GM12875 (cell line): ENCODE results near the gene EXOG.

ENCODE experiments used
- H3K4me3 ChIP-seq: one replicate; pipeline ENCODE4 v1.5.1; 2011; ENCODE audit warnings: low read depth, low read length, control low read depth
- TF ChIP-seq, protein P1 (sequence below): IDR thresholded peaks from 2 replicates; pipeline ENCODE4 v1.5.1; 2011; ENCODE audit warnings: low read depth, mild to moderate bottlenecking, control low read depth, inconsistent platforms, low read length, moderate library complexity, borderline replicate concordance; ENCODE audit not compliant: insufficient read depth

EXOG gene, protein sequence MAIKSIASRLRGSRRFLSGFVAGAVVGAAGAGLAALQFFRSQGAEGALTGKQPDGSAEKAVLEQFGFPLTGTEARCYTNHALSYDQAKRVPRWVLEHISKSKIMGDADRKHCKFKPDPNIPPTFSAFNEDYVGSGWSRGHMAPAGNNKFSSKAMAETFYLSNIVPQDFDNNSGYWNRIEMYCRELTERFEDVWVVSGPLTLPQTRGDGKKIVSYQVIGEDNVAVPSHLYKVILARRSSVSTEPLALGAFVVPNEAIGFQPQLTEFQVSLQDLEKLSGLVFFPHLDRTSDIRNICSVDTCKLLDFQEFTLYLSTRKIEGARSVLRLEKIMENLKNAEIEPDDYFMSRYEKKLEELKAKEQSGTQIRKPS

DNA sequence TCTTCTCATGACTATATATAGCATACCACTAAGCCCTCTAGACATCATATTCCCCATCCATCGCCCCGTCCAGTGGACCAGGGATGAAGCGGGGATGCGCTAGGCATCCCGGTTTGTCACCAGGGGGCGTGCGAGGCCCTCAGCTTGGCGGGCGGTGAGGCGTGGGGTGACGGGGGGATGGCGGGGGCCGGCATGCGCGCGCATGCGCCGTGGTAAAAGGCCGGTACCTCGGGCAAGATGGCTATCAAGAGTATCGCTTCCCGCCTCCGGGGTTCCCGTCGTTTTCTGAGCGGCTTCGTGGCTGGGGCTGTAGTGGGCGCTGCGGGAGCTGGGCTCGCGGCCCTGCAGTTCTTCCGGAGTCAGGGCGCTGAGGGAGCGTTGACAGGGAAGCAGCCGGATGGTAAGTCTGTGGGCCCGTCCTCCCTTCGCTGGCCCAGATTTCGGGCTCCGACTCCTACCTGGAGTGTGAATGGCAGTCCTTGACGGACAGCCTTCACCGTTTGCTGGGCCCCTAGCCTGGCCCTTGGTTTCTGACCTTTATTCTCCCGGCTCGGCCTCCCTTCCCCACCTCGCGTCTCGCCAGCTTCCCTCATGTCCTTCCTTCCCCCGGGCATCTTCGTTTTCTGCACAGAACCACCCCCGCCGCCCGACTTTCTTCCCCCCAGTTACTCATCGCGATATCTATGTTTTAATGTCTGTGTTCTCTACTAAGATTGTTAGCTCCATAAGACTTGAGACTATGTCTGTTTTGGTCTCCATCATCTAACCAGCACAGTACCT, at the start of gene EXOG:
TSS of gene EXOG (plus strand) at position 210 of the 780 bp plus-strand sequence. CDS start at position 238, 28 bp downstream.
- peak within 1 kb of the TSS; percentile 88 for H3K4me3 ChIP-seq
- TF ChIP-seq, protein P1, sequence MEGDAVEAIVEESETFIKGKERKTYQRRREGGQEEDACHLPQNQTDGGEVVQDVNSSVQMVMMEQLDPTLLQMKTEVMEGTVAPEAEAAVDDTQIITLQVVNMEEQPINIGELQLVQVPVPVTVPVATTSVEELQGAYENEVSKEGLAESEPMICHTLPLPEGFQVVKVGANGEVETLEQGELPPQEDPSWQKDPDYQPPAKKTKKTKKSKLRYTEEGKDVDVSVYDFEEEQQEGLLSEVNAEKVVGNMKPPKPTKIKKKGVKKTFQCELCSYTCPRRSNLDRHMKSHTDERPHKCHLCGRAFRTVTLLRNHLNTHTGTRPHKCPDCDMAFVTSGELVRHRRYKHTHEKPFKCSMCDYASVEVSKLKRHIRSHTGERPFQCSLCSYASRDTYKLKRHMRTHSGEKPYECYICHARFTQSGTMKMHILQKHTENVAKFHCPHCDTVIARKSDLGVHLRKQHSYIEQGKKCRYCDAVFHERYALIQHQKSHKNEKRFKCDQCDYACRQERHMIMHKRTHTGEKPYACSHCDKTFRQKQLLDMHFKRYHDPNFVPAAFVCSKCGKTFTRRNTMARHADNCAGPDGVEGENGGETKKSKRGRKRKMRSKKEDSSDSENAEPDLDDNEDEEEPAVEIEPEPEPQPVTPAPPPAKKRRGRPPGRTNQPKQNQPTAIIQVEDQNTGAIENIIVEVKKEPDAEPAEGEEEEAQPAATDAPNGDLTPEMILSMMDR, result peak; percentile 93

DNA sequence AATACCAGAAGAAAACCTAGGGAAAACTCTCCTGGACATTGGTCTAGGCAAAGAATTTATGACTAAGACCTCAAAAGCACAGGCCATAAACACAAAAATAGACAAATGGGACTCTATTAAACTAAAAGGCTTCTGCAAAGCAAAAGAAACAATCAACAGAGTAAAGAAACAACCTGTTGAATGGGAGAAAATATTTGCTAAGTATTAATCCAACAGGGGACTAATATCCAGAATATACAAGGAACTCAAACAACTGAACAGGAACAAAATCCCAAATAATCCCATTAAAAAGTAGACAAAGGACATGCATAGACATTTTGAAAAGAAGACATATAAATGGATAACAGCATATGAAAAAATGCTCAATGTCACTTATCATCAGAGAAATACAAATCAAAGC, 49.3 kb upstream of the EXOG start:
- TF ChIP-seq, protein P1, result no peak

DNA sequence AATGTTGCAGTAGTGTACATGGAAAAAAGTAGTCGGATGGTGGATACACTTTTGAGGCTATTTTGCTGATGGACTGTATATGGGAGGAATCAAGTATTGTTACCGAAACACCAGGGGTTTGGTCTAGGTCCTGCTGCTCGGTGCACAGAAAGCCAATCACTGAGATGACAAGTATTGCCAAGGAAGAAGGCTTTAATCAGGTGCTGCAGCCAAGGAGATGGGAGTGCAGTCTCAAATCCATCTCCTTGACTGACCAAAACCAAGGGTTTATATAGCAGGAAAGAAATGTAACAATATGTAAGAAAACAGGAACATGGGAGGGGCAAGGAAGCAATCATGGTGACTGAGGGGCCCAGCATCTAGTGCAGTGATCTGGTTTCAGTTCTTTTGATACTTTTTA, 45.3 kb upstream of the EXOG start:
- H3K4me3 ChIP-seq, result no peak overlapping the region
- TF ChIP-seq, protein P1, result no peak

More for the DNA sequence above, 49.3 kb upstream of the EXOG start:
- H3K4me3 ChIP-seq, result no peak overlapping the region

DNA sequence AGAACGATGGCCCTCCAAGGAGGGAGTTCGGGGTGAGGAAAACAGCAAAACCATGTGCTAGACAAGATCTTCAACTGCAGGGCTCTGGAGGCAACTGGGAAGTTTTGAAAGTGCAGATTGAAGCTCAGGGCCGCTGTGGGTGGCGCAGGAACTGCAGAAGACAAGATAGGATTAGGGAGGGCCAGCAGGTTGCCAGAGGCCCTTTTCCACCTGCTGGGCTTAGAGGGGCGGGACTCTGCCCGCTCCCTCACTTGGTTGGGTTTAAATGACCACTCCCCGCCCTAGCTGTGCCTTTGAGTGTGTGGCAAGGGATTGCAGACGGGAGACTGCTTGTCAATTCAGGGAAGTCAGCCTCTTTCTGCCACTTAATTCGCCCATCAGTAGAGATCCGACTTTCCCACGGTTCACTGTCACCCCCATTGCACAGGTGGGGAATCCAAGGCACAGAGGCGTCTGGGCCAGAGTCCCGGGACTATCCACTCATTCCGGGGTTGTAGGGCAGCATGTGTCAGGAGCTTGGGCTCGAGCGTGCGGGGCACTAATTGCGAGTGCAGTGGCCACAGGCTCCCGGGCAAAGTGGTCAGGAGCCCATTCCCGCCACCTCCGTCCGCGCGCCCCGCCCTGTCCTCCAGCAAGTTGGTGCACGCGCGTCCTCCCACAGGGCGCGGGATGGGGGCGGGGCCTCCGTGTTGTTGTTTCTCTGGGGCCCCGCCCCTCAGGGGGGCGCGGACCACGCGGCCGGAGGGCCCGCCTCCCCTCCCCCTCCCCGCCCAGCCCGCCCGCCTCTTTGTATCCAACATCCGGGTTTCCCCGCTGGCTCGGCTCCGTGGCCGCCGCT, 42.8 kb upstream of the EXOG start, which contains the start of gene ACVR2B:
TSS of gene ACVR2B (plus strand) at position 816 of the 838 bp plus-strand sequence. CDS start 433 bp downstream, outside the sequence.
- peak within 1 kb of the TSS; percentile 80 for H3K4me3 ChIP-seq
- TF ChIP-seq, protein P1, result no peak

DNA sequence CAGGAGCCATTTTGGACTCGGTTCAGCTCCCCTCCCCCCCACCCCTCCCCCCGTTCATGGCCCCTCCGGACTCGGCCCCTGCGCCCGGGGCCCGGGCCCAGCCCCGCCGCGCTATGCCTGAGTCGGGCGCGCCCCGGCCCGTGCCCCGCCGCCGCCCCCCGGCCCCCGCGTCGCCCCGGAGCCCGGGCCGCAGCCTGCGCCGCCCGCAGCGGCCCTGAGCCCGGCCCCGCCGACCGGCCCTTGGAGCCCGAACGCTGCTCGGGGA, 42.3 kb upstream of the EXOG start:
- H3K4me3 ChIP-seq, result peak overlapping the region; percentile 80
- TF ChIP-seq, protein P1, result no peak

DNA sequence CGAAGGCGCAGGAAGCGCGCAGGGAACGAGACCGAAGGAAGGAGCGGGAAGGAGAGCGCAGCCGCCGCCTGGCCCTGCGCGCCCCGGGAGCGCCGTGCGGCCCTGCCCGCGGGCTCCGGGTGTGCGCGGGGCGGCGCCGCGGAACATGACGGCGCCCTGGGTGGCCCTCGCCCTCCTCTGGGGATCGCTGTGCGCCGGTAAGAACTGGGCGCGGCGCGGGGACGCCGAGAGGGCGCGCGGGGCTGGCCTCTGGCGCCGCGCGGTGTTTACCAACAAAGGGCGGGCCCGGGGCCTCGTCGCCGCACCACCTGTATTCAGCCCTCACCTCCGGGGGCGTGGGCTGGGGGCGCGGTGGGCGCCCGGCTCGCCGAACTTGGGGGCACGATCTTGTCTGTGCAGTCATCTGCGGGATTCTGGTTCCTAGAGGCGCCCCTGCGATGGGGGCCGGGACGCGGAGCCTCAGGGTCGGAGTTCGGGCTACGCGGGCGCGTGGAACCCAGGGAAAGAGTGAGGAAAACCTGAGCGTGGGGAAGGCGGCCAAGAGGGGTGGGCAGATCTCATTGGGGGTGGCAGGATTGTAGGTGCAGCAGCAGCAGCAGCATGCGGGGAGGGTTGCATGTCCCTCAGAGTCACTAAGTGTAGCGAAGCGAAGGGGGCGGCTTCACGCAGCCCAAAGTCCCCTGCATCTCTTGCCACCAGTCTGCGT, 41.8 kb upstream of the EXOG start:
- TF ChIP-seq, protein P1, result no peak

More for the DNA sequence above, 41.8 kb upstream of the EXOG start:
- H3K4me3 ChIP-seq, result peak overlapping the region; percentile 80
